Keratinocyte (primary cell): ENCODE results near the gene TMEM9.

Experiments used
- EZH2 ChIP-seq: IDR thresholded peaks from one replicate; pipeline ENCODE4 v1.6.1; 2012; ENCODE audit warnings: inconsistent platforms, mild to moderate bottlenecking, low read length, moderate library complexity
- TF ChIP-seq, protein P1 (sequence below), 3 experiments: IDR thresholded peaks in 1 of 3; conservative IDR thresholded peaks in 1 of 3; optimal IDR thresholded peaks in 1 of 3; 2 replicates in 2 of 3; 3 replicates in 1 of 3; pipeline versions ENCODE3 to v1.5.1; 2011; ENCODE audit warnings: low read length in 3 of 3, mild to moderate bottlenecking in 3 of 3, moderate library complexity in 2 of 3, control low read depth in 1 of 3, inconsistent platforms in 1 of 3; ENCODE audit not compliant: insufficient read depth in 2 of 3; ENCODE audit errors: extremely low read depth in 1 of 3

DNA sequence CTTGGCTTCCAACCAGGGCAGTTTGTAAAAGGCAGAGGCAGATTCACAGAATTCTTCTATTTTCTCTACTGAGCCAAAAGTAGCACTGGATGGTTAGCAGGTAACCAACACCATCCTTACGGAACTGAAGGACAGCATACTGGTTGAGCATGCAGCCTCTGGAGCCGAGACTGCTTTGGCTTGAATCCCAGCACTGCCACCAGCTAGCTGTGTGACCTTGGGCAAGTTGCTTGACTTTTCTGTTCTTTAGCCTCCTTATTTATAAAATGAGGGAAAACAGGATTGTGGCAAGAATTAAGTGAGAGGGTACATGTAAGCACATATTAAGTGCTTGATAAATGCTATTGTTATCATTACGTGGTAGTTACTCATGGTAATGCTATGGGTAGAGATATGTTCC, 61.5 kb downstream of the TMEM9 start:
- TF ChIP-seq, protein P1, sequence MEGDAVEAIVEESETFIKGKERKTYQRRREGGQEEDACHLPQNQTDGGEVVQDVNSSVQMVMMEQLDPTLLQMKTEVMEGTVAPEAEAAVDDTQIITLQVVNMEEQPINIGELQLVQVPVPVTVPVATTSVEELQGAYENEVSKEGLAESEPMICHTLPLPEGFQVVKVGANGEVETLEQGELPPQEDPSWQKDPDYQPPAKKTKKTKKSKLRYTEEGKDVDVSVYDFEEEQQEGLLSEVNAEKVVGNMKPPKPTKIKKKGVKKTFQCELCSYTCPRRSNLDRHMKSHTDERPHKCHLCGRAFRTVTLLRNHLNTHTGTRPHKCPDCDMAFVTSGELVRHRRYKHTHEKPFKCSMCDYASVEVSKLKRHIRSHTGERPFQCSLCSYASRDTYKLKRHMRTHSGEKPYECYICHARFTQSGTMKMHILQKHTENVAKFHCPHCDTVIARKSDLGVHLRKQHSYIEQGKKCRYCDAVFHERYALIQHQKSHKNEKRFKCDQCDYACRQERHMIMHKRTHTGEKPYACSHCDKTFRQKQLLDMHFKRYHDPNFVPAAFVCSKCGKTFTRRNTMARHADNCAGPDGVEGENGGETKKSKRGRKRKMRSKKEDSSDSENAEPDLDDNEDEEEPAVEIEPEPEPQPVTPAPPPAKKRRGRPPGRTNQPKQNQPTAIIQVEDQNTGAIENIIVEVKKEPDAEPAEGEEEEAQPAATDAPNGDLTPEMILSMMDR (optimal IDR thresholded peaks at IDR 0.05 in 1 of 3, IDR thresholded peaks at IDR 0.05 in 1 of 3, conservative IDR thresholded peaks at IDR 0.05 in 1 of 3; ENCODE audit: extremely low read depth in 1 of 3, insufficient read depth in 2 of 3, low read length in 3 of 3) = no peak
- TF ChIP-seq EZH2 = no peak
